ENCODE results near the gene RTEL1. TPM values are rescaled to one million over a fixed set of nuclear protein-coding genes. Genes with fewer than 3 reads are reported as not detected.
A peak's percentile ranks its signal among the peaks of the same experiment; 100 is the strongest.

Gene RTEL1
- total RNA-seq, 4 donors from 2014 or later = 8.5 to 38.3 (median 12.7) TPM

DNA sequence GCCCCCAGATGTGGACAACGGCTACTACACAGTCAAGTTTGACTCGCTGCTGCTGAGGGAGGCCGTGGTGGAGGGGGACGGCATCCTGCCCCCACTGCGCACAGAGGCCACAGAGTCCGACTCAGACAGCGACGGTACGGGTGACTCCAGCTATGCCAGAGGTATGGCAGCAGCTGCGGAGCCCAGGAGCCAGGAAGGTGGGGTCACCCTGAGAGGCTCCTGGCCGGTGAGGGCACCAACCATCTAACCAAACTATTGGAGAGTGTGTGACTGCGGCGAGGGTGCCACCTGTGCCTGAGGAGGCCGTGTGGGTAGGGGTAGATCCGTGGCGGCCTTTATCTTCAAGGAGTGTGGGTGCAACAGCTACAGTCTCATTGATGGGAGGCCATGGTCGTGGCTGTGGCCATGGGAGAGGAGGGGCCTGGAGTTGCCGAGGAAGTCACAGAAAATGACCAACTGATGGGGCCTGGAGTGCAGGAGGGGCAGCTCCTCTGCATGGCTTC is 75.5 kb downstream of the RTEL1 start:
- 94% methylated on average over 15 to 17 of the region's 18 CpGs for WGBS, 2 donors
- intact Hi-C loops (cut with DNase I; ENCODE audit: low total_unique reads) = no loop called here
- no peak for TF ChIP-seq POLR2A (IDR thresholded peaks at IDR 0.05)
- TF ChIP-seq, protein P1, sequence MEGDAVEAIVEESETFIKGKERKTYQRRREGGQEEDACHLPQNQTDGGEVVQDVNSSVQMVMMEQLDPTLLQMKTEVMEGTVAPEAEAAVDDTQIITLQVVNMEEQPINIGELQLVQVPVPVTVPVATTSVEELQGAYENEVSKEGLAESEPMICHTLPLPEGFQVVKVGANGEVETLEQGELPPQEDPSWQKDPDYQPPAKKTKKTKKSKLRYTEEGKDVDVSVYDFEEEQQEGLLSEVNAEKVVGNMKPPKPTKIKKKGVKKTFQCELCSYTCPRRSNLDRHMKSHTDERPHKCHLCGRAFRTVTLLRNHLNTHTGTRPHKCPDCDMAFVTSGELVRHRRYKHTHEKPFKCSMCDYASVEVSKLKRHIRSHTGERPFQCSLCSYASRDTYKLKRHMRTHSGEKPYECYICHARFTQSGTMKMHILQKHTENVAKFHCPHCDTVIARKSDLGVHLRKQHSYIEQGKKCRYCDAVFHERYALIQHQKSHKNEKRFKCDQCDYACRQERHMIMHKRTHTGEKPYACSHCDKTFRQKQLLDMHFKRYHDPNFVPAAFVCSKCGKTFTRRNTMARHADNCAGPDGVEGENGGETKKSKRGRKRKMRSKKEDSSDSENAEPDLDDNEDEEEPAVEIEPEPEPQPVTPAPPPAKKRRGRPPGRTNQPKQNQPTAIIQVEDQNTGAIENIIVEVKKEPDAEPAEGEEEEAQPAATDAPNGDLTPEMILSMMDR (IDR thresholded peaks at IDR 0.05) = no peak
- DNase-seq (ENCODE audit: low spot score in 2 of 2) = no peak
- H3K4me3 ChIP-seq (ENCODE audit: low read depth, poor library complexity, severe bottlenecking) = no peak overlapping the region

DNA sequence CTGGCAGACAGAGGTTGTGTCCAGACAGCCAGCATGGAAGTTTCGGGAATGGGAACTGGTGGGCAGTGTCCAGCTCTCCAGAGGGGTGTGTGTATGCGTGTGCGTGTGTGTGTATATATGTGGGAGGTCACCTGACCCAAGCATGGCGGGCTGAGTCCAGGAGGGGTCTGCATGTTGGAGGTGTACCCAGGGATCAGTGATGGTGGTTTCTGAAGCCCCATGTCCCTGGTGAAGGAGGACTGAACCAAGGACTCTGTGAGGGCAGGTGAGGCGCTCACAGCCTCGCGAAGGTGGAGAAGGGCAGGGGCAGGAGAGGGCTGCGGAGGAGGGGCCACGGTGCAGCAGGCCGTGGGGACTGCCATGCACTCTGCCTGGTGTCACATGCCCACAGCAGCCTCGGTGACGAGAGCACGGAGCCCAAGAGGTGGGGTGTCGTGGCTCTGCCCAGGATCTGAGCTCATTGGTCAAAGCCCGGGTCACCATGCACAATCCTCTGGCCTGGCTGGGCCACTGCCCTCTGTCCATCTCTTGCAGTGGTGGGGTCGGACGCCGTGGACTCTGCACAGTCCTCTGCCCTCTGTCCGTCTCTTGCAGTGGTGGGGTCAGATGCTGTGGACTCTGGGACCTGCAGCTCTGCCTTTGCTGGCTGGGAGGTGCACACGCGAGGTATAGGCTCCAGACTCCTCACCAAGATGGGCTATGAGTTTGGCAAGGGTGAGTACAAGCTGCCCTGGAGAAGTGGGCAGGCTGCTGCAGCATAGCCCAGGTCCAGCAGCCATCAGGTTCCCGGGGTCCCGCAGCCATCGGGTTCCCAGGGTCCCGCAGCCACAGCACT is 76.2 kb downstream of the RTEL1 start:
- TF ChIP-seq, protein P1 (IDR thresholded peaks at IDR 0.05) = no peak
- no peak for TF ChIP-seq POLR2A (IDR thresholded peaks at IDR 0.05)
- H3K4me3 ChIP-seq (ENCODE audit: low read depth, poor library complexity, severe bottlenecking) = no peak overlapping the region
- intact Hi-C loops (cut with DNase I; ENCODE audit: low total_unique reads) = no loop called here
- WGBS, 2 donors = 89% methylated on average over 21 to 25 of the region's 25 CpGs
- no peak for DNase-seq (ENCODE audit: low spot score in 2 of 2)

DNA sequence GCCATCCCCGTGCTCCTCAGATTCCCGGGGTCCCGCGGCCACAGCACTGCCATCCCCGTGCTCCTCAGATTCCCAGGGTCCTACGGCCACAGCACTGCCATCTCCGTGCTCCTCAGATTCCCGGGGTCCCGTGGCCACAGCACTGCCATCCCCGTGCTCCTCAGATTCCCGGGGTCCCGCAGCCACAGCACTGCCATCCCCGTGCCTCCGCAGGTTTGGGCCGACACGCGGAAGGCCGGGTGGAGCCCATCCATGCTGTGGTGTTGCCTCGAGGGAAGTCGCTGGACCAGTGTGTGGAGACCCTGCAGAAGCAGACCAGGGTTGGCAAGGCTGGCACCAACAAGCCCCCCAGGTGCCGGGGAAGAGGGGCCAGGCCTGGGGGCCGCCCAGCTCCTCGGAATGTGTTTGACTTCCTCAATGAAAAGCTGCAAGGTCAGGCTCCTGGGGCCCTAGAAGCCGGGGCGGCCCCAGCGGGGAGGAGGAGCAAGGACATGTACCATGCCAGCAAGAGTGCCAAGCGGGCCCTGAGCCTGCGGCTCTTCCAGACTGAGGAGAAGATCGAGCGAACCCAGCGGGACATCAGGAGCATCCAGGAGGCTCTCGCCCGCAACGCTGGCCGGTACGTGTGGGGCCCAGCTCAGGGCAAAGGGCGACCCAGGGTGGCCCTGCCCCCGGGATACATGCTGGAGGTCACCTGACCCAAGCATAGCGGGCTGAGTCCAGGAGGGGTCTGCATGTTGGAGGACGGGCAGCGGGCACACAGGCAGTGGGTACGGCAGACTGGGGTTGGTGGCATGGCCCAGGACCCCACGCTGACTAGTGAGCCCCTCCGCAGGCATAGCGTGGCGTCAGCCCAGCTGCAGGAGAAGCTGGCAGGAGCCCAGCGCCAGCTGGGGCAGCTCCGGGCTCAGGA is 77.1 kb downstream of the RTEL1 start:
- TF ChIP-seq, protein P1 (IDR thresholded peaks at IDR 0.05) = no peak
- no peak for TF ChIP-seq POLR2A (IDR thresholded peaks at IDR 0.05)
- no peak overlapping the region for H3K4me3 ChIP-seq (ENCODE audit: low read depth, poor library complexity, severe bottlenecking)
- WGBS, 2 donors = 86 to 88% methylated on average over 34 to 47 of the region's 48 CpGs
- intact Hi-C loops (cut with DNase I; ENCODE audit: low total_unique reads) = no loop called here
- no peak for DNase-seq (ENCODE audit: low spot score in 2 of 2)

DNA sequence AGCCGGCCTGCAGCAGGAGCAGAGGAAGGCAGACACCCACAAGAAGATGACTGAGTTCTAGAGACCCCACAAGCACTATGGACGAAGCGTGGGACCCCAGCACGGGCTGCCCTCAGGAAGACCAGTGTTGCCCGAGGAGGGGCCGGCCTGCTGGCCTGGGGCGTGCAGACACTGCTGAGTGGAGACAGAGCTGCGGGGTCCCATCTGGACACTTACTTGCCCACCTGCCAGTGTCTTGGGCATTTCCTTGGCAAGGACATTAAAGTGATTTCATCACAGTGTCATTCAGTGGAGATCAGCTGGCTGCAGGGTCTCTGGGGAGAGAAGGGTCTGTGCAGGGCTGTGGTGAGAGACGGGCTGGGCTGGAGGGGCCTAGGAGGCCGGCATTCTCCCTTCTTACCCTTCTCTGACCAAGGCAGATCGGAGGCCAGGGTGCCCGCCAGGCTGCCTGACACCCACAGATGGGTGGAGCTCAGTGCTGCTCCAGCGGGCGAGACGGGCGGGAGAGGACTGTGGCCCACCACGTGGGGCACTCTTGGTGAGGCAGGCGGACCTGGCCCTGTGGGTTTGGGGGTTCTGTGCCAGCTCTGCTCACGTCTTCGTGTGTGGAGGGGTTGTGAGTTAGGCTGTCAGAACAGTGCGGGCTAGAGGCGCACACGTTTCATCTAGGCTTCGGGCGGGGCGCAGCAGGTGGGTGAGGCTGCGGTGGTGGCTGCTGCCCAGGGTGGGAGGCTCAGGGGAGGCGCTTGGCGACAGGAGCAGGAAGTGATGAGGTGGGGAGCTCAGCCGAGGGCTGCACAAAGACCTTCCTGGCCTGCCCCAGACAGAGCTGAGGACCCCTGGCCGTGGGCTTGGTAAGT is 78.0 kb downstream of the RTEL1 start, which contains the start of gene LIME1:
TSS of gene LIME1 (plus strand) at position 806 of the 860 bp plus-strand sequence. CDS start 886 bp downstream, outside the sequence.
- H3K4me3 ChIP-seq (ENCODE audit: low read depth, poor library complexity, severe bottlenecking) = no peak within 1 kb of the TSS
- 67 to 75% methylated on average over 21 to 29 of the region's 31 CpGs for WGBS, 2 donors
- DNase-seq (ENCODE audit: low spot score in 2 of 2) = peak in 1 of 2 donors; percentile 88
- TF ChIP-seq POLR2A (IDR thresholded peaks at IDR 0.05) = no peak
- TF ChIP-seq, protein P1 (IDR thresholded peaks at IDR 0.05) = no peak
- intact Hi-C loops (cut with DNase I; ENCODE audit: low total_unique reads) = no loop called here

All from lower leg skin (tissue), 4 donors.